ENCODE results near the gene KIFAP3. TPM values are rescaled to one million over a fixed set of nuclear protein-coding genes. Genes with fewer than 3 reads are reported as not detected.

KIFAP3 gene
- total and polyA plus RNA-seq, 2 of the 8 experiments (the other 6 are each of a cell fraction or from before 2014, with no cell fraction given), result 1.3 to 3.2 TPM

DNA sequence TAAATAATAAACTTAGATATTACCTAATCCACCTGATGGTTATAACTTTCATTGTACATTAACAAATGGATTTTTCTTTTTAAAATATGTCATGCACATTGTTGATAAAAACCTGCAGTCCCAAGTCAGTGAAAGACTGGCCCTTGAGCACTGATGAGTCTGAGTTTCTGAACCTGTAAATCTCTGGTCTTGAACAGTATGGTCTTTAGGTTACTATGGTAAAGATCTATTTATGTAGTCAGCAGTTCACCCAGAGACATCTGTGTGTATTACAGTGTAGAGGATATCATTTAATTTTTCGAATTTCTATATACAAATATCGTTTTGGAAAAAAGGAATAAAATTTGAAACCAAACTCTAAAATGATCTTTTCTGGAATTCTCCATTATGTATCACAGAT is 150.4 kb downstream of the KIFAP3 start:
- Histone ChIP-seq H3K4me3 (ENCODE audit: extremely low read depth in 1 of 4, insufficient read depth in 2 of 4, low read depth in 3 of 4, low read length in 4 of 4) (no peak overlapping the region), H3K14ac (ENCODE audit: insufficient read length) (no peak overlapping the region), H2BK120ac (replicated peaks; ENCODE audit: low read depth, low read length) (no peak overlapping the region), H3K4me1 (replicated peaks in 1 of 4; ENCODE audit: control insufficient read depth in 3 of 4, insufficient read depth in 4 of 4, low read length in 3 of 4) (no peaks in the 10 kb centered on the region), H2BK15ac (ENCODE audit: low read length) (no peak overlapping the region), H3K4ac (replicated peaks; ENCODE audit: insufficient read length, low read depth, low read length) (no peak overlapping the region), H2BK12ac (ENCODE audit: low read depth, low read length) (no peak overlapping the region), H2AFZ (ENCODE audit: low read length) (no peak overlapping the region), H3K36me3 (ENCODE audit: control insufficient read depth in 2 of 4, insufficient read depth in 4 of 4, low read length in 3 of 4) (no peaks in the 10 kb centered on the region), H3K27ac (ENCODE audit: low read depth, low read length) (no peak overlapping the region), H3K18ac (ENCODE audit: extremely low read depth, low read length) (no peak overlapping the region), H4K20me1 (replicated peaks in 1 of 2; ENCODE audit: control insufficient read depth in 1 of 2, insufficient read depth in 2 of 2, low read length in 2 of 2) (no peaks in the 10 kb centered on the region), H2AK5ac (ENCODE audit: low read depth, low read length) (no peak overlapping the region), H4K8ac (ENCODE audit: extremely low read depth, insufficient read depth, low read length) (no peak overlapping the region), H2BK5ac (ENCODE audit: low read depth, low read length) (no peak overlapping the region), H3K56ac (replicated peaks; ENCODE audit: insufficient read length, low read depth, low read length) (no peak overlapping the region), H3K23ac (ENCODE audit: insufficient read length) (no peak overlapping the region), H3K9ac (replicated peaks in 1 of 4; ENCODE audit: extremely low read depth in 1 of 4, low read depth in 3 of 4, low read length in 3 of 4) (no peak overlapping the region), H2BK20ac (ENCODE audit: low read length) (no peak overlapping the region), H3K79me1 (ENCODE audit: low read depth, low read length) (no peaks in the 10 kb centered on the region), H4K5ac (ENCODE audit: insufficient read length, low read depth, low read length) (no peak overlapping the region), H3K23me2 (ENCODE audit: low read depth, low read length) (no peaks in the 10 kb centered on the region), H3K27me3 (replicated peaks in 1 of 4; ENCODE audit: control insufficient read depth in 3 of 4, extremely low read depth in 1 of 4, insufficient read depth in 3 of 4, low read length in 3 of 4) (no peaks in the 10 kb centered on the region), H3K79me2 (ENCODE audit: control insufficient read depth in 1 of 2, insufficient read depth in 2 of 2, low read length in 2 of 2) (no peaks in the 10 kb centered on the region), H4K91ac (replicated peaks; ENCODE audit: insufficient read length, low read length) (no peak overlapping the region), H3K9me3 (ENCODE audit: insufficient read depth in 2 of 2, low read depth in 1 of 2, low read length in 1 of 2) (no peaks in the 10 kb centered on the region), H3K4me2 (ENCODE audit: insufficient read depth in 1 of 2, low read depth in 2 of 2, low read length in 2 of 2) (no peak overlapping the region)
- WGBS, 2 experiments (ENCODE audit: extremely low coverage in 1 of 2, insufficient coverage in 1 of 2, insufficient read length in 1 of 2, insufficient replicate concordance in 2 of 2, low coverage in 1 of 2, low lambda C conversion rate in 2 of 2, missing lambda C conversion rate in 1 of 2), result 80% methylated on average over 2 of the region's 2 CpGs; no CpG with 5 or more reads in 1 of the 2 experiments
- CTCF ChIA-PET (ENCODE audit: partially characterized antibody), result no interaction called here
- DNase-seq (ENCODE audit: low read depth in 1 of 2, low spot score in 2 of 2), result no peak
- TF ChIP-seq SP2 (IDR thresholded peaks at IDR 0.05; ENCODE audit: low read length) (no peak), RNF2 (IDR thresholded peaks at IDR 0.05; ENCODE audit: borderline replicate concordance, low read depth, low read length, missing control alignments, poor library complexity, severe bottlenecking) (no peak), TBP (IDR thresholded peaks at IDR 0.05; ENCODE audit: low read depth, low read length) (no peak)
- TF ChIP-seq, protein P1, sequence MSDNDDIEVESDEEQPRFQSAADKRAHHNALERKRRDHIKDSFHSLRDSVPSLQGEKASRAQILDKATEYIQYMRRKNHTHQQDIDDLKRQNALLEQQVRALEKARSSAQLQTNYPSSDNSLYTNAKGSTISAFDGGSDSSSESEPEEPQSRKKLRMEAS (IDR thresholded peaks at IDR 0.05), result no peak
- no peak for FAIRE-seq
- POLR2A ChIA-PET (ENCODE audit: partially characterized antibody), result no interaction called here

All from H1 (cell line).